GM12878 (cell line): ENCODE results near the gene PAPLN. TPM values are rescaled to one million over a fixed set of nuclear protein-coding genes. Genes with fewer than 3 reads are reported as not detected.
A peak's percentile ranks its signal among the peaks of the same experiment; 100 is the strongest.

Experiments
- ATAC-seq: fragments of 200-7000 bp; cut with Tn5 transposase; 3 replicates; pipeline ENCODE4 v1.9.1; 2020; ENCODE audit warnings: mild to moderate bottlenecking, moderate library complexity
- BruUV-seq: library from RNA; stranded (reverse); fragments of 400-500 nt; replicated peaks from 2 replicates; lab custom pipeline; 2021; lab: Mats Ljungman, UMichigan
- CTCF ChIA-PET: fragments of 300-600 bp; sonication (Branson Sonifier 250); formaldehyde crosslinking; extraction: SDS; loops from one replicate; lab custom pipeline; 2021; ENCODE audit warnings: inconsistent platforms; lab: Yijun Ruan, JAX
- POLR2A ChIA-PET: fragments of 350-600 bp; formaldehyde crosslinking; extraction: SDS; loops from one replicate; lab custom pipeline; 2021; ENCODE audit warnings: inconsistent platforms; lab: Charles Lee
- RAD21 ChIA-PET: fragments of 300-600 bp; sonication (Branson Sonifier 250); formaldehyde crosslinking; loops from one replicate; lab custom pipeline; 2023; ENCODE audit warnings: antibody characterized with exemption; ENCODE audit not compliant: unreplicated experiment; lab: Charles Lee
- SMC1A ChIA-PET: fragments of 300-600 bp; sonication (Branson Sonifier 250); formaldehyde crosslinking; loops from one replicate; lab custom pipeline; 2023; ENCODE audit not compliant: unreplicated experiment, uncharacterized antibody; lab: Charles Lee
- DNase-seq: peaks from one replicate; pipeline ENCODE4 v3.0.0-alpha.2; 2011; ENCODE audit warnings: low read depth, low spot score
- FAIRE-seq: peaks from 3 replicates; lab custom pipeline; 2011; peaks lifted over from hg19 to GRCh38; lab: Jason Lieb, UNC
- H2AFZ ChIP-seq: 2 replicates; pipeline ENCODE4 v1.6.0; 2011; ENCODE audit warnings: low read depth, low read length, control low read depth; ENCODE audit not compliant: control insufficient read depth
- H3K27ac ChIP-seq: 2 replicates; pipeline ENCODE4 v1.5.1; 2011; ENCODE audit warnings: control low read depth; ENCODE audit not compliant: control insufficient read depth, insufficient read depth
- H3K27me3 ChIP-seq, 2 experiments: replicated peaks in 1 of 2; 2 replicates each; pipeline versions ENCODE4 v1.6.0 to v1.6.1; 2011; ENCODE audit warnings: low read length in 1 of 2; ENCODE audit not compliant: control insufficient read depth in 2 of 2, insufficient read depth in 2 of 2
- H3K36me3 ChIP-seq, 2 experiments: 2 replicates each; pipeline ENCODE4 v1.5.1; 2011; ENCODE audit warnings: low read length in 1 of 2; ENCODE audit not compliant: control insufficient read depth in 2 of 2, insufficient read depth in 2 of 2
- H3K4me1 ChIP-seq: 2 replicates; pipeline ENCODE4 v1.6.1; 2011; ENCODE audit warnings: mild to moderate bottlenecking, low read length, moderate library complexity, mixed read lengths; ENCODE audit not compliant: control insufficient read depth, insufficient read depth
- H3K4me2 ChIP-seq: 2 replicates; pipeline ENCODE4 v1.6.0; 2011; ENCODE audit warnings: control low read depth; ENCODE audit not compliant: control insufficient read depth, insufficient read depth
- H3K4me3 ChIP-seq: fragments of 200-600 bp; sonication (generic); 2 replicates; pipeline ENCODE4 v1.5.1; 2016
- H3K79me2 ChIP-seq: 2 replicates; pipeline ENCODE4 v1.6.0; 2011; ENCODE audit warnings: low read length; ENCODE audit not compliant: control insufficient read depth, insufficient read depth
- H3K9ac ChIP-seq: 2 replicates; pipeline ENCODE4 v1.8.0; 2011; ENCODE audit warnings: low read length, control low read depth, mixed read lengths; ENCODE audit not compliant: control insufficient read depth, insufficient read depth
- H3K9me3 ChIP-seq: replicated peaks from 3 replicates; pipeline ENCODE4 v1.5.1; 2011; ENCODE audit warnings: mild to moderate bottlenecking, low read length; ENCODE audit not compliant: control insufficient read depth, insufficient read depth
- H4K20me1 ChIP-seq: 2 replicates; pipeline ENCODE4 v1.6.0; 2011; ENCODE audit not compliant: control insufficient read depth, insufficient read depth
- CHD2 ChIP-seq: IDR thresholded peaks from 2 replicates; pipeline ENCODE4 v1.6.1; 2011; ENCODE audit warnings: low read depth, low read length, improper control_type of control experiment, borderline replicate concordance
- CHD4 ChIP-seq: fragments of 200-600 bp; sonication (generic); IDR thresholded peaks from 2 replicates; pipeline ENCODE4 v1.6.1; 2016; ENCODE audit warnings: mild to moderate bottlenecking
- DPF2 ChIP-seq: fragments of 450-650 bp; IDR thresholded peaks from 2 replicates; pipeline ENCODE4 v1.6.1; 2017; ENCODE audit warnings: mild to moderate bottlenecking
- FOXM1 ChIP-seq: IDR thresholded peaks from 2 replicates; pipeline ENCODE4 v1.6.1; 2012; ENCODE audit warnings: low read depth, mild to moderate bottlenecking, inconsistent platforms, low read length, moderate library complexity
- MEF2A ChIP-seq: IDR thresholded peaks from 2 replicates; pipeline ENCODE4 v1.6.1; 2011; ENCODE audit warnings: low read depth, mild to moderate bottlenecking, low read length, moderate library complexity; ENCODE audit not compliant: insufficient read depth
- MYC ChIP-seq: IDR thresholded peaks from 2 replicates; pipeline ENCODE4 v1.6.1; 2011; ENCODE audit warnings: mild to moderate bottlenecking, low read length, moderate library complexity, inconsistent platforms; ENCODE audit not compliant: insufficient read depth, insufficient replicate concordance, insufficient read length, severe bottlenecking
- NRF1 ChIP-seq: conservative IDR thresholded peaks from 2 replicates; pipeline ENCODE4 v1.6.1; 2011; ENCODE audit warnings: mild to moderate bottlenecking, low read depth, low read length, improper control_type of control experiment
- POLR2A ChIP-seq: IDR thresholded peaks from 2 replicates; pipeline ENCODE4 v1.6.1; 2011; ENCODE audit warnings: low read depth, mild to moderate bottlenecking, low read length
- POLR2AphosphoS2 ChIP-seq: IDR thresholded peaks from 2 replicates; pipeline ENCODE4 v1.6.1; 2011; ENCODE audit warnings: low read depth, mild to moderate bottlenecking, low read length, improper control_type of control experiment, moderate library complexity
- RBBP5 ChIP-seq: fragments of 200-600 bp; sonication (generic); conservative IDR thresholded peaks from 2 replicates; pipeline ENCODE4 v1.6.1; 2016
- SMARCA5 ChIP-seq: fragments of 450-650 bp; IDR thresholded peaks from 2 replicates; pipeline ENCODE4 v1.6.1; 2017; ENCODE audit warnings: mild to moderate bottlenecking
- SUPT20H ChIP-seq: IDR thresholded peaks from 2 replicates; pipeline ENCODE4 v1.6.1; 2011; ENCODE audit warnings: low read depth, mild to moderate bottlenecking, low read length, moderate library complexity, borderline replicate concordance; ENCODE audit not compliant: control insufficient read depth
- TBL1XR1 ChIP-seq: IDR thresholded peaks from 2 replicates; pipeline ENCODE4 v1.6.1; 2012; ENCODE audit warnings: low read depth, low read length, improper control_type of control experiment
- TCF3 ChIP-seq: IDR thresholded peaks from 2 replicates; pipeline ENCODE4 v1.6.1; 2012; ENCODE audit warnings: low read depth, mild to moderate bottlenecking, low read length, borderline replicate concordance; ENCODE audit not compliant: insufficient read depth
- YY1 ChIP-seq: IDR thresholded peaks from 2 replicates; pipeline ENCODE4 v1.6.1; 2011; ENCODE audit warnings: low read depth, mild to moderate bottlenecking, low read length
- ZNF592 ChIP-seq: fragments of 450-650 bp; IDR thresholded peaks from 2 replicates; pipeline ENCODE4 v1.6.1; 2017; ENCODE audit warnings: mild to moderate bottlenecking, moderate library complexity
- WGBS: methylation state at CpG from one replicate; pipeline ENCODE4 v1.1.6; 2016; ENCODE audit warnings: low lambda C conversion rate; ENCODE audit not compliant: insufficient replicate concordance, insufficient coverage; ENCODE audit errors: missing lambda C conversion rate; 5-methylcytosine and 5-hydroxymethylcytosine counted together
- in situ Hi-C: fragments of 300-500 bp; cut with MboI; formaldehyde crosslinking; loops from 9 replicates; pipeline ENCODE4 v1.14.3; 2018; ENCODE audit warnings: mixed read lengths
- intact Hi-C: fragments of 100-400 bp; cut with micrococcal nuclease; formaldehyde crosslinking; loops from one replicate; pipeline ENCODE4 v1.14.2; 2022; ENCODE audit not compliant: unreplicated experiment
- polyA plus RNA-seq, 11 experiments: library from polyadenylated mRNA; depleted of rRNA in 4 of 11; unstranded in 6 of 11; stranded (reverse) in 5 of 11; fragments of >200 nt; fragmentation: Nextera tagmentation in 4 of 11; fragmentation: Illumina TruSeq in 1 of 11; extraction: Ambion mirVana in 4 of 11; extraction: Trizol in 1 of 11; gene quantifications; 1 replicate in 1 of 11; 2 replicates in 10 of 11; pipeline versions ENCODE4 v1.2.1 to v1.2.3, GENCODE V29; 2011 to 2016; ENCODE audit warnings: inconsistent platforms in 2 of 11, missing spikeins in 2 of 11, low read depth in 1 of 11
- total RNA-seq, 4 experiments: library from RNA; depleted of rRNA in 3 of 4; stranded (reverse); fragments of >200 nt in 3 of 4; fragmentation: Illumina TruSeq in 1 of 4; extraction: Trizol in 1 of 4; gene quantifications; 2 replicates each; pipeline versions ENCODE4 v1.2.1 to v1.2.3, GENCODE V29; 2013 to 2021
- TF ChIP-seq, protein P1 (sequence below): fragments of 450-650 bp; conservative IDR thresholded peaks from 2 replicates; pipeline ENCODE4 v1.6.1; 2017; ENCODE audit warnings: mild to moderate bottlenecking, moderate library complexity
- TF ChIP-seq, protein P2 (sequence below): fragments of 450-650 bp; IDR thresholded peaks from 2 replicates; pipeline ENCODE4 v1.6.1; 2014; ENCODE audit warnings: mild to moderate bottlenecking

Gene PAPLN
- total and polyA plus RNA-seq, 10 of the 15 experiments (the other 5 are each of a cell fraction or from before 2014, with no cell fraction given) = 1.8 to 19.8 (median 7.4) TPM

GRCh38 chr14:73290279-73290678, 53.0 kb downstream of the PAPLN start:
- RAD21 ChIA-PET = interaction anchor here (0.6 to 12.0 kb wide), 20 partner anchors 14 to 354 kb away, joined by 3 to 591 read pairs (median 4); partner anchors contain the start of genes NUMB and RIOX1
- peak; percentile 93 for FAIRE-seq
- CTCF ChIA-PET = interaction anchor here (0.7 to 3.8 kb wide), 11 partner anchors 12 to 183 kb away, joined by 3 to 17 read pairs (median 4); no protein-coding TSS in a partner anchor
- no TSS peak for BruUV-seq
- H3K4me3 ChIP-seq = peak overlapping the region; percentile 22; the same call in 1 of the 2 replicates
- WGBS = 1% methylated on average over 4 of the region's 4 CpGs
- H3K9me3 ChIP-seq = no peaks in the 10 kb centered on the region
- H3K4me2 ChIP-seq = peak overlapping the region; percentile 82
- intact Hi-C loops (loop anchor here (5.0 to 10.0 kb wide), 2 partner anchors 43 to 125 kb away; no protein-coding TSS in a partner anchor), in situ Hi-C loops (loop anchor here (5.0 kb wide), 1 partner anchor 177 kb away; no protein-coding TSS in a partner anchor)
- no peak overlapping the region for H2AFZ ChIP-seq
- no peak overlapping the region for H3K9ac ChIP-seq
- SMC1A ChIA-PET = interaction anchor here (0.7 to 5.9 kb wide), 24 partner anchors 9 to 186 kb away, joined by 3 to 42 read pairs (median 5); partner anchors contain the start of gene PAPLN
- POLR2A ChIA-PET = interaction anchor here (0.5 to 2.7 kb wide), 10 partner anchors 9 to 187 kb away, joined by 3 to 18 read pairs (median 4); partner anchors contain the start of gene NUMB
- H3K36me3 ChIP-seq = no peaks in the 10 kb centered on the region; a peak in 1 of 4 replicates
- DNase-seq = peak; percentile 64
- ATAC-seq = peak; percentile 79
- no peaks in the 10 kb centered on the region for H4K20me1 ChIP-seq
- no peaks in the 10 kb centered on the region for H3K27me3 ChIP-seq
- H3K27ac ChIP-seq = peak overlapping the region; percentile 55; the same call in 1 of the 2 replicates
- H3K79me2 ChIP-seq = no peaks in the 10 kb centered on the region
- peaks cover 35% of the 10 kb centered on the region for H3K4me1 ChIP-seq
- TF ChIP-seq, protein P1, sequence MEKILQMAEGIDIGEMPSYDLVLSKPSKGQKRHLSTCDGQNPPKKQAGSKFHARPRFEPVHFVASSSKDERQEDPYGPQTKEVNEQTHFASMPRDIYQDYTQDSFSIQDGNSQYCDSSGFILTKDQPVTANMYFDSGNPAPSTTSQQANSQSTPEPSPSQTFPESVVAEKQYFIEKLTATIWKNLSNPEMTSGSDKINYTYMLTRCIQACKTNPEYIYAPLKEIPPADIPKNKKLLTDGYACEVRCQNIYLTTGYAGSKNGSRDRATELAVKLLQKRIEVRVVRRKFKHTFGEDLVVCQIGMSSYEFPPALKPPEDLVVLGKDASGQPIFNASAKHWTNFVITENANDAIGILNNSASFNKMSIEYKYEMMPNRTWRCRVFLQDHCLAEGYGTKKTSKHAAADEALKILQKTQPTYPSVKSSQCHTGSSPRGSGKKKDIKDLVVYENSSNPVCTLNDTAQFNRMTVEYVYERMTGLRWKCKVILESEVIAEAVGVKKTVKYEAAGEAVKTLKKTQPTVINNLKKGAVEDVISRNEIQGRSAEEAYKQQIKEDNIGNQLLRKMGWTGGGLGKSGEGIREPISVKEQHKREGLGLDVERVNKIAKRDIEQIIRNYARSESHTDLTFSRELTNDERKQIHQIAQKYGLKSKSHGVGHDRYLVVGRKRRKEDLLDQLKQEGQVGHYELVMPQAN = no peak
- no peak for TF ChIP-seq RBBP5
- TF ChIP-seq TBL1XR1 = 0 out of 2 replicates have a peak, but pooled peaks have one; percentile 68
- TF ChIP-seq POLR2A = no peak
- no peak for TF ChIP-seq NRF1
- TF ChIP-seq CHD2 = 0 out of 2 replicates have a peak, but pooled peaks have one; percentile 21
- TF ChIP-seq POLR2AphosphoS2 = no peak
- TF ChIP-seq FOXM1 = peak; percentile 86; the same call in 1 of the 2 replicates
- no peak for TF ChIP-seq SUPT20H
- no peak for TF ChIP-seq ZNF592
- TF ChIP-seq, protein P2, sequence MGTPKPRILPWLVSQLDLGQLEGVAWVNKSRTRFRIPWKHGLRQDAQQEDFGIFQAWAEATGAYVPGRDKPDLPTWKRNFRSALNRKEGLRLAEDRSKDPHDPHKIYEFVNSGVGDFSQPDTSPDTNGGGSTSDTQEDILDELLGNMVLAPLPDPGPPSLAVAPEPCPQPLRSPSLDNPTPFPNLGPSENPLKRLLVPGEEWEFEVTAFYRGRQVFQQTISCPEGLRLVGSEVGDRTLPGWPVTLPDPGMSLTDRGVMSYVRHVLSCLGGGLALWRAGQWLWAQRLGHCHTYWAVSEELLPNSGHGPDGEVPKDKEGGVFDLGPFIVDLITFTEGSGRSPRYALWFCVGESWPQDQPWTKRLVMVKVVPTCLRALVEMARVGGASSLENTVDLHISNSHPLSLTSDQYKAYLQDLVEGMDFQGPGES = no peak
- TF ChIP-seq DPF2 = peak; percentile 94
- TF ChIP-seq MYC = no peak
- no peak for TF ChIP-seq YY1
- peak; percentile 77; the same call in 1 of the 2 replicates for TF ChIP-seq MEF2A
- no peak for TF ChIP-seq CHD4
- TF ChIP-seq TCF3 = no peak
- no peak for TF ChIP-seq SMARCA5
